ENCODE measurements around the gene PLOD1.

DNA sequence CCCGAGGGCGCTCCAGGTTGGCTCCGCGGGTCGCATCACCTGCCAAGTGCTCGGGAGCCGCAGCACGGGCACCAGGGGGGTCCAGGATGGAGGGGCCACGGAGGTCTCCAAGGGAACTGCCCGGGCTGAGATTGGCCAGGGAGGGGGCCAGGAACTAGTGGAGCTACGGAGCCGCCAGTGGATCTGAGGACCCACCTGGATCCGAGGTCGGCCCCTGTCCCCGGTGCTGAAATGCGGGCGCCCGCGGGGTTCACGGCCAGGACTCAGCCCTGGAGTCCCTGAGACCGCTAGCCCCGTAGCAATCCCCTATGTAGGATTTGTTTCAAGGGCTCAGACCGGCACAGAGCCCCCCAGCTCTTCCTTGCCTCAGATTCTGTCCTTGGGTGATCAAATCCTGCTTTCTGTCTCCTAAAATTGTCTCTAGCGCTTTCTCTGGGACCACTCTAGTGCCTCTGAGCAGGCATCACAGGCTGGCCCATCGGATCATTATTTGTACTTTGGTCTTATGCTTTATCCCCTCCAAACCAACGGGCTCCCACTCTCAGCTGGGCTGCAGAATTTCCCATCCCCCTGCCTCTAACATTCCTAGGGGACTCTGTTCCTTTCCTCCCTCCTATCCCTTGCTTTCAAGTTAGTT is 35.6 kb upstream of the PLOD1 start:
- TF ChIP-seq, protein P1, sequence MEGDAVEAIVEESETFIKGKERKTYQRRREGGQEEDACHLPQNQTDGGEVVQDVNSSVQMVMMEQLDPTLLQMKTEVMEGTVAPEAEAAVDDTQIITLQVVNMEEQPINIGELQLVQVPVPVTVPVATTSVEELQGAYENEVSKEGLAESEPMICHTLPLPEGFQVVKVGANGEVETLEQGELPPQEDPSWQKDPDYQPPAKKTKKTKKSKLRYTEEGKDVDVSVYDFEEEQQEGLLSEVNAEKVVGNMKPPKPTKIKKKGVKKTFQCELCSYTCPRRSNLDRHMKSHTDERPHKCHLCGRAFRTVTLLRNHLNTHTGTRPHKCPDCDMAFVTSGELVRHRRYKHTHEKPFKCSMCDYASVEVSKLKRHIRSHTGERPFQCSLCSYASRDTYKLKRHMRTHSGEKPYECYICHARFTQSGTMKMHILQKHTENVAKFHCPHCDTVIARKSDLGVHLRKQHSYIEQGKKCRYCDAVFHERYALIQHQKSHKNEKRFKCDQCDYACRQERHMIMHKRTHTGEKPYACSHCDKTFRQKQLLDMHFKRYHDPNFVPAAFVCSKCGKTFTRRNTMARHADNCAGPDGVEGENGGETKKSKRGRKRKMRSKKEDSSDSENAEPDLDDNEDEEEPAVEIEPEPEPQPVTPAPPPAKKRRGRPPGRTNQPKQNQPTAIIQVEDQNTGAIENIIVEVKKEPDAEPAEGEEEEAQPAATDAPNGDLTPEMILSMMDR (IDR thresholded peaks at IDR 0.05) = no peak
- TF ChIP-seq SIN3A (IDR thresholded peaks at IDR 0.05; ENCODE audit: borderline replicate concordance, insufficient read depth, low read depth, low read length) (no peak), POLR2AphosphoS5 (IDR thresholded peaks at IDR 0.05; ENCODE audit: low read depth, low read length) (no peak), TCF7L2 (IDR thresholded peaks at IDR 0.05; ENCODE audit: low read depth, low read length) (no peak)
- TF ChIP-seq, protein P2, sequence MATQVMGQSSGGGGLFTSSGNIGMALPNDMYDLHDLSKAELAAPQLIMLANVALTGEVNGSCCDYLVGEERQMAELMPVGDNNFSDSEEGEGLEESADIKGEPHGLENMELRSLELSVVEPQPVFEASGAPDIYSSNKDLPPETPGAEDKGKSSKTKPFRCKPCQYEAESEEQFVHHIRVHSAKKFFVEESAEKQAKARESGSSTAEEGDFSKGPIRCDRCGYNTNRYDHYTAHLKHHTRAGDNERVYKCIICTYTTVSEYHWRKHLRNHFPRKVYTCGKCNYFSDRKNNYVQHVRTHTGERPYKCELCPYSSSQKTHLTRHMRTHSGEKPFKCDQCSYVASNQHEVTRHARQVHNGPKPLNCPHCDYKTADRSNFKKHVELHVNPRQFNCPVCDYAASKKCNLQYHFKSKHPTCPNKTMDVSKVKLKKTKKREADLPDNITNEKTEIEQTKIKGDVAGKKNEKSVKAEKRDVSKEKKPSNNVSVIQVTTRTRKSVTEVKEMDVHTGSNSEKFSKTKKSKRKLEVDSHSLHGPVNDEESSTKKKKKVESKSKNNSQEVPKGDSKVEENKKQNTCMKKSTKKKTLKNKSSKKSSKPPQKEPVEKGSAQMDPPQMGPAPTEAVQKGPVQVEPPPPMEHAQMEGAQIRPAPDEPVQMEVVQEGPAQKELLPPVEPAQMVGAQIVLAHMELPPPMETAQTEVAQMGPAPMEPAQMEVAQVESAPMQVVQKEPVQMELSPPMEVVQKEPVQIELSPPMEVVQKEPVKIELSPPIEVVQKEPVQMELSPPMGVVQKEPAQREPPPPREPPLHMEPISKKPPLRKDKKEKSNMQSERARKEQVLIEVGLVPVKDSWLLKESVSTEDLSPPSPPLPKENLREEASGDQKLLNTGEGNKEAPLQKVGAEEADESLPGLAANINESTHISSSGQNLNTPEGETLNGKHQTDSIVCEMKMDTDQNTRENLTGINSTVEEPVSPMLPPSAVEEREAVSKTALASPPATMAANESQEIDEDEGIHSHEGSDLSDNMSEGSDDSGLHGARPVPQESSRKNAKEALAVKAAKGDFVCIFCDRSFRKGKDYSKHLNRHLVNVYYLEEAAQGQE (IDR thresholded peaks at IDR 0.05; ENCODE audit: insufficient read depth in 1 of 2, low read depth in 2 of 2, low read length in 1 of 2) = peak; percentile 88 to 90

All from Panc1 (cell line).